ENCODE data around the gene RET.
A peak's percentile ranks its signal among the peaks of the same experiment; 100 is the strongest.

Gene RET

GRCh38 chr10:43057831-43058340, 19.0 kb upstream of the RET start:
- no peak overlapping the region for H3K4me3 ChIP-seq (replicated peaks in 1 of 2; ENCODE audit: low read depth in 2 of 2, low read length in 2 of 2)
- TF ChIP-seq, protein P1, sequence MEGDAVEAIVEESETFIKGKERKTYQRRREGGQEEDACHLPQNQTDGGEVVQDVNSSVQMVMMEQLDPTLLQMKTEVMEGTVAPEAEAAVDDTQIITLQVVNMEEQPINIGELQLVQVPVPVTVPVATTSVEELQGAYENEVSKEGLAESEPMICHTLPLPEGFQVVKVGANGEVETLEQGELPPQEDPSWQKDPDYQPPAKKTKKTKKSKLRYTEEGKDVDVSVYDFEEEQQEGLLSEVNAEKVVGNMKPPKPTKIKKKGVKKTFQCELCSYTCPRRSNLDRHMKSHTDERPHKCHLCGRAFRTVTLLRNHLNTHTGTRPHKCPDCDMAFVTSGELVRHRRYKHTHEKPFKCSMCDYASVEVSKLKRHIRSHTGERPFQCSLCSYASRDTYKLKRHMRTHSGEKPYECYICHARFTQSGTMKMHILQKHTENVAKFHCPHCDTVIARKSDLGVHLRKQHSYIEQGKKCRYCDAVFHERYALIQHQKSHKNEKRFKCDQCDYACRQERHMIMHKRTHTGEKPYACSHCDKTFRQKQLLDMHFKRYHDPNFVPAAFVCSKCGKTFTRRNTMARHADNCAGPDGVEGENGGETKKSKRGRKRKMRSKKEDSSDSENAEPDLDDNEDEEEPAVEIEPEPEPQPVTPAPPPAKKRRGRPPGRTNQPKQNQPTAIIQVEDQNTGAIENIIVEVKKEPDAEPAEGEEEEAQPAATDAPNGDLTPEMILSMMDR (IDR thresholded peaks at IDR 0.05; ENCODE audit: low read depth, low read length) = no peak
- no peak for DNase-seq (ENCODE audit: low read depth in 2 of 2)

DNA sequence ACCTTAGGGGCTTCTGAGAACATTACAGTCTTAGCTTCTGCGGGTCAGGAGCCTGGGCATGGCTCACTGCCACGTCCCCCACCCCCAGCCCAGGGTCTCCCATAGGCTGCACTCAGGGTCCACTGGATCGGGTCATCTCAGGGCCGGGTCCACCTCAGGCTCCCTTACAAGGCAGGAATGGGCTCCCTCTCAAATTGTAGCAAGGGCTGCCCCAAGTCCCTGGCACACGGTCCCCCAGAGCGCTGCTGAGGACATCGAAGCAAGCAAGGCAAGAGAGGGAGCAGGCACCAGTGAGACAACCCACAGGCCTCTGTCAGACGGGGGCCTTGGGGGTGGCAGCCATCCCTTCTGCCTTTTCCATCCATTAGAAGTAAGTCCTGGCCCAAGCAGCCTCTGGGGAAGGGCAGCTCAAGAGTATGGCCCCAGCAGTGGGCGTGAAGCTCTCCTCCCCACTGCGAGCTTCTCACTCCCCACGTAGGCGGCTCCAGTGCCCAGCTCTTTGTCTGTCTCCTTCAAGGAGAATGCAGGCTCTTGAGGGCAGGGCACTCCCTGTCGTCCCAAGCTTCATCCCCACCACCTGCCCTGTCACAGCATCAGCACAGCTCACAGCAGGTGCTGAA, 18.0 kb upstream of the RET start:
- no peak overlapping the region for H3K4me3 ChIP-seq (replicated peaks in 1 of 2; ENCODE audit: low read depth in 2 of 2, low read length in 2 of 2)
- no peak for DNase-seq (ENCODE audit: low read depth in 2 of 2)
- TF ChIP-seq, protein P1 (IDR thresholded peaks at IDR 0.05; ENCODE audit: low read depth, low read length) = no peak

- TF ChIP-seq, protein P1 (IDR thresholded peaks at IDR 0.05; ENCODE audit: low read depth, low read length) = no peak
- no peak for DNase-seq (ENCODE audit: low read depth in 2 of 2)
- H3K4me3 ChIP-seq (replicated peaks in 1 of 2; ENCODE audit: low read depth in 2 of 2, low read length in 2 of 2) = no peak overlapping the region
Measured at GRCh38 chr10:43059336-43059720, 17.5 kb upstream of the RET start.

- no peak overlapping the region for H3K4me3 ChIP-seq (replicated peaks in 1 of 2; ENCODE audit: low read depth in 2 of 2, low read length in 2 of 2)
- TF ChIP-seq, protein P1 (IDR thresholded peaks at IDR 0.05; ENCODE audit: low read depth, low read length) = no peak
- no peak for DNase-seq (ENCODE audit: low read depth in 2 of 2)
Measured at GRCh38 chr10:43059828-43060227, 17.0 kb upstream of the RET start.

- TF ChIP-seq, protein P1 (IDR thresholded peaks at IDR 0.05; ENCODE audit: low read depth, low read length) = no peak
- H3K4me3 ChIP-seq (replicated peaks in 1 of 2; ENCODE audit: low read depth in 2 of 2, low read length in 2 of 2) = no peak overlapping the region
- DNase-seq (ENCODE audit: low read depth in 2 of 2) = no peak
Measured at GRCh38 chr10:43060291-43060690, 16.6 kb upstream of the RET start.

DNA sequence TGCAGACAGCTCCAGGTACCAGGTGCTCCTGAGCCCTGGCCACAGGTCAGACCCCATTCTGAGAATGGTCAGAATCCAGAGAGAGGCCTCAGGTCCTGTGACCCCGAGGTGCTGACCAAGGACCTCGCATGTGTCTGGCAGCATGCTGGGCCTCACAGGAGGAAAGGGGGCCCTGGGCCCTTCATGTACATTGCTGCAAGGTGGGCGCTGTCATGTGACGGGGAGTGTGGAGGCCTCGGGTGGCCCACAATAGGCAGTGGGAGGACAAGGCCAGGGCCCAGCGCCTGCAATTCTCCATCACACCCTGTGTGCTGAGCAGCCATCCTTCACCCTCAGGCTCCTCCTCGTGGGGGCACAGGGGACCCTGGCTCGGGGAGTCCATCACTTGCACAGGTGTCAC, 15.5 kb upstream of the RET start:
- TF ChIP-seq, protein P1 (IDR thresholded peaks at IDR 0.05; ENCODE audit: low read depth, low read length) = no peak
- no peak overlapping the region for H3K4me3 ChIP-seq (replicated peaks in 1 of 2; ENCODE audit: low read depth in 2 of 2, low read length in 2 of 2)

DNA sequence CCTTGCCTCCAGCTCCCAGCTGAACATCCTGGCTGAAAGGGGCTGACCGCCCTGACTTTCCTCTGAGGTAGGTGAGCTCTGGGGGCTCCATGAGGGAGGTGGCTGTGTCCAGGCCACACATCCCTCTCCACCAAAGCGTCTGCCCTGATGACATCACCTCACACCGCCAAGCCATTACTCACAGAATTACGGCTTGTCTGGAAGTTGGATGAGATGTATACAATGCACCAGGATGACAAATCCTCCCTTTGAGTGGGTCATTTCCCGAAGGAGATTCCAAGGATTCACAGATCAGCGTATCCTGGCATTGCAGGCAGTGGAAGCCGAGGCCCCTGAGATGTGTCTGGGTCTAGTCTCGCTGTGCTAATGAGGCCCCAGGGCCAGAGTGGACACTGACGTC, 15.1 kb upstream of the RET start:
- peak in 1 of 2 donors; percentile 19 for DNase-seq (ENCODE audit: low read depth in 2 of 2)
- TF ChIP-seq, protein P1 (IDR thresholded peaks at IDR 0.05; ENCODE audit: low read depth, low read length) = no peak
- H3K4me3 ChIP-seq (replicated peaks in 1 of 2; ENCODE audit: low read depth in 2 of 2, low read length in 2 of 2) = no peak overlapping the region

More for the DNA sequence above, 15.5 kb upstream of the RET start:
- no peak for DNase-seq (ENCODE audit: low read depth in 2 of 2)
